Urinary bladder (tissue), 4 donors: ENCODE data around the gene TEX54. TPM values are rescaled to one million over a fixed set of nuclear protein-coding genes. Genes with fewer than 3 reads are reported as not detected.

ENCODE experiments used
- DNase-seq: peaks from one replicate; pipeline ENCODE4 v3.0.0-alpha.2; 2015; ENCODE audit errors: extremely low spot score
- H3K27ac ChIP-seq: one replicate; pipeline ENCODE4 v1.5.1; 2013; ENCODE audit warnings: low read depth, mild to moderate bottlenecking, moderate library complexity
- H3K36me3 ChIP-seq: one replicate; pipeline ENCODE4 v1.6.1; 2013; ENCODE audit warnings: mild to moderate bottlenecking, moderate library complexity; ENCODE audit not compliant: insufficient read depth
- H3K4me1 ChIP-seq: one replicate; pipeline ENCODE4 v1.6.1; 2013; ENCODE audit warnings: mild to moderate bottlenecking, moderate library complexity; ENCODE audit not compliant: insufficient read depth
- H3K4me3 ChIP-seq: one replicate; pipeline ENCODE4 v1.5.1; 2013; ENCODE audit warnings: low read depth, low read length
- WGBS: extraction: QIAGEN DNeasy Blood & Tissue Kit; methylation state at CpG from one replicate; pipeline ENCODE4 v1.1.7; 2013; 5-methylcytosine and 5-hydroxymethylcytosine counted together
- polyA plus RNA-seq: library from polyadenylated mRNA; stranded (reverse); fragments of 200-250 nt; gene quantifications from one replicate; pipeline ENCODE4 v1.2.3, GENCODE V29; 2013
- total RNA-seq: library from RNA; depleted of rRNA; stranded (reverse); fragments of >200 nt; gene quantifications from one replicate; pipeline ENCODE4 v1.2.3, GENCODE V29; 2014
- donor health status: healthy with polysubstance abuse.
- donor health status: healthy.

The TEX54 gene
- total RNA-seq: not detected
- polyA plus RNA-seq: not detected

DNA sequence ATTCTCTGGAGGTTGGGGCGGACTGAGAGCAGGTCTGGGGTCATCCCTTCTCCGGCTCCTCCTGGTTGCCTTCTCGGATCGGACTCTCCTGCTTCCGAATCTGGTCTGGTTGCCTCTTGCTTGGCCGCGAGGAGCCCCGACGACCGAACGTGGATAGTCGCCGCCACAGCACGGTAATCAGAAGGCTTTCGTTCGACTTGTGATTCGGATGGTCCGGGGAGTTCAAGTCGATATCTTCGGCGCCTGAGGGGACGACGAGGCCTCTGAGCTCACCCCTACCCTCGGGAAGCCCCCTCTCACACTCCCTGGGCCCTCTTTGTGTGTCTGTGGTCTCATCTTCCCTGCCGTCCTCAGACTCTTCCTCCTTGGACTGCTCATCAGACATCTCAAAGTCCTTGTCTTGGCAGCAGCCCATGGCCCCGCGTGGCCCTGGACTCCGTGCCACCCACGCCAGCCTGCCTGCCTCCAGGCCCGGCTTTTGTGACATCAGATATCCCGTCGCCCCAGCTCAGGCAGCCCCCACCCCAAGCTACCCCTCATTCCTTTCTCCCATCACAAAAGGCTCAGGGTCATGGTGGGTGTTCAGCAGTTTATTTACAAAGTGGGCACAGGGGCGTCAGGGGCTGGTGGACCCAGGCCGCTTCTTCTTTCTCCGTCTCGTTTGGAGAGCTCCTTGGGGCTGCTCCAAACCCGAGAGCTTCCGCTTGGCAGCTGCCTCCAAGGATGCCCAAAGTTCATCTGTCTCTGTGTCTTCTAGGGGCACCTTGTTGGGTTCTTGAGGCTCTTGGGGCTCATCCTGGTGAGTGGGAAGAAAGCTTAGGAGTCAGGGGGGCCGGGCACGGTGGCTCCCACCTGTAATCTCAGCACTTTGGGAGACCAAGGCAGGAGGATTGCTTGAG lies at the start of gene TEX54:
TSS of gene TEX54 (minus strand) at position 506 of the 899 bp plus-strand sequence.
- H3K4me3 ChIP-seq: peak within 1 kb of the TSS; percentile 73
- no peak for DNase-seq
- no peaks in the 10 kb centered on the region for H3K4me1 ChIP-seq
- H3K27ac ChIP-seq: peak within 1 kb of the TSS; percentile 99
- WGBS: 11% methylated on average over 40 of the region's 40 CpGs
- no peaks in the 10 kb centered on the region for H3K36me3 ChIP-seq

GRCh38 chr11:62882431-62882749 lies 49.7 kb upstream of the TEX54 start:
- peak overlapping the region; percentile 12 for H3K27ac ChIP-seq
- peaks cover 7% of the 10 kb centered on the region for H3K4me1 ChIP-seq
- H3K36me3 ChIP-seq: peaks cover 10% of the 10 kb centered on the region
- DNase-seq: no peak
- peak overlapping the region; percentile 65 for H3K4me3 ChIP-seq
- WGBS: 39% methylated on average over 6 of the region's 6 CpGs

- 2% methylated on average over 21 of the region's 21 CpGs for WGBS
- Histone ChIP-seq H3K4me3 (peak overlapping the region; percentile 65), H3K27ac (peak overlapping the region; percentile 94), H3K36me3 (peaks cover 10% of the 10 kb centered on the region), H3K4me1 (peaks cover 7% of the 10 kb centered on the region)
- DNase-seq: peak; percentile 93
Measured at GRCh38 chr11:62881579-62882430, 49.2 kb upstream of the TEX54 start.

- H3K36me3 ChIP-seq: peaks cover 7% of the 10 kb centered on the region
- under 1% methylated on average over 69 of the region's 69 CpGs for WGBS
- H3K27ac ChIP-seq: peak within 1 kb of the TSS; percentile 94
- peak within 1 kb of the TSS; percentile 65 for H3K4me3 ChIP-seq
- peak; percentile 50 for DNase-seq
- H3K4me1 ChIP-seq: peaks cover 7% of the 10 kb centered on the region
Measured at GRCh38 chr11:62880803-62881578, 48.4 kb upstream of the TEX54 start, which contains the start of gene SLC3A2. Gene SLC3A2, plus strand, starts transcription at chr11:62880896. Its CDS starts 128 bp downstream, at chr11:62881024.

GRCh38 chr11:62880231-62880802 lies 47.7 kb upstream of the TEX54 start:
- Histone ChIP-seq H3K4me3 (peak overlapping the region; percentile 65), H3K4me1 (peaks cover 7% of the 10 kb centered on the region), H3K27ac (peak overlapping the region; percentile 94), H3K36me3 (peaks cover 4% of the 10 kb centered on the region)
- DNase-seq: peak; percentile 68
- under 1% methylated on average over 16 of the region's 16 CpGs for WGBS

GRCh38 chr11:62879235-62879978 lies 46.8 kb upstream of the TEX54 start:
- H3K4me1 ChIP-seq: peaks cover 7% of the 10 kb centered on the region
- WGBS: 53% methylated on average over 7 of the region's 7 CpGs
- DNase-seq: no peak
- H3K36me3 ChIP-seq: peaks cover 4% of the 10 kb centered on the region
- peak overlapping the region; percentile 94 for H3K27ac ChIP-seq
- H3K4me3 ChIP-seq: no peak overlapping the region

- Histone ChIP-seq H3K4me1 (no peaks in the 10 kb centered on the region), H3K36me3 (no peaks in the 10 kb centered on the region), H3K4me3 (no peak overlapping the region), H3K27ac (no peak overlapping the region)
- DNase-seq: no peak
- WGBS: 86% methylated on average over 6 of the region's 6 CpGs
Measured at GRCh38 chr11:62876712-62877111, 44.1 kb upstream of the TEX54 start.

- 87% methylated on average over 7 of the region's 7 CpGs for WGBS
- no peak overlapping the region for H3K4me3 ChIP-seq
- no peak for DNase-seq
Measured at GRCh38 chr11:62875698-62876478, 43.2 kb upstream of the TEX54 start.

DNA sequence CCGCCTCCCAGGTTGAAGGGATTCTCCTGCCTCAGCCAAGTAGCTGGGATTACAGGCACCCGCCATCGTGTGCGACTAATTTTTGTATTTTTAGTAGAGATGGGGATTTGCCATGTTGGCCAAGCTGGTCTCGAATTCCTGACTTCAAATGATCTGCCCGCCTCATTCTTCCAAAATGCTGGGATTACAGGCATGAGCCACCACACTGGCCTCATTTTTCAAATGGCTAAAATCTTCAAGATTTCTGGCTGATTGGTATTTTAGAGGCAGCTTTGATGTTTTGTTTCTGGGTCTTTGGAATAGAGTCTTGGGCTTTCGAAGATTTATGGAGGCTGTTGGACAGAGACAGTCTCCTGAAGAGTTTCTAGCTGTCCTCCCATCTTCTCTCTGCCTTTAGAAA lies 42.2 kb upstream of the TEX54 start:
- Histone ChIP-seq H3K36me3 (no peaks in the 10 kb centered on the region), H3K4me1 (no peaks in the 10 kb centered on the region), H3K4me3 (no peak overlapping the region), H3K27ac (no peak overlapping the region)
- no peak for DNase-seq
- 96% methylated on average over 7 of the region's 7 CpGs for WGBS

More at GRCh38 chr11:62875698-62876478, 43.2 kb upstream of the TEX54 start:
- Histone ChIP-seq H3K4me1 (no peaks in the 10 kb centered on the region), H3K36me3 (no peaks in the 10 kb centered on the region), H3K27ac (no peak overlapping the region)

- no peak for DNase-seq
- H3K4me3 ChIP-seq: no peak overlapping the region
- 44% methylated on average over 6 of the region's 6 CpGs for WGBS
- no peaks in the 10 kb centered on the region for H3K36me3 ChIP-seq
- H3K27ac ChIP-seq: no peak overlapping the region
- no peaks in the 10 kb centered on the region for H3K4me1 ChIP-seq
Measured at GRCh38 chr11:62865635-62866034, 33.0 kb upstream of the TEX54 start.

- Histone ChIP-seq H3K27ac (no peak overlapping the region), H3K4me3 (no peak overlapping the region), H3K36me3 (no peaks in the 10 kb centered on the region), H3K4me1 (no peaks in the 10 kb centered on the region)
- WGBS: 55% methylated on average over 4 of the region's 4 CpGs
- no peak for DNase-seq
Measured at GRCh38 chr11:62863687-62864335, 31.2 kb upstream of the TEX54 start.
